HL-60 (cell line): Measurements from ENCODE around the gene SHROOM4.

Source experiments
- DNase-seq, 2 experiments: peaks; one replicate each; pipeline ENCODE4 v3.0.0-alpha.2; 2010 to 2020; ENCODE audit warnings: low read depth in 1 of 2, low spot score in 1 of 2
- H3K27ac ChIP-seq: fragments of 250-450 bp; sonication (Bioruptor Pico); replicated peaks from 2 replicates; pipeline ENCODE4 v1.5.1; 2020; ENCODE audit warnings: mild to moderate bottlenecking, moderate library complexity
- H3K27me3 ChIP-seq: fragments of 250-450 bp; sonication (Bioruptor Pico); 2 replicates; pipeline ENCODE4 v1.5.1; 2021; ENCODE audit warnings: mild to moderate bottlenecking, moderate library complexity; ENCODE audit not compliant: insufficient read depth, poor library complexity, severe bottlenecking
- H3K4me3 ChIP-seq: replicated peaks from 2 replicates; pipeline ENCODE4 v1.5.1; 2011; ENCODE audit warnings: mild to moderate bottlenecking, control low read depth, low read length; ENCODE audit not compliant: insufficient read depth
- CTCF ChIP-seq: IDR thresholded peaks from one replicate; pipeline ENCODE4 v1.5.1; 2011; ENCODE audit warnings: low read length, control low read depth, inconsistent platforms; ENCODE audit not compliant: insufficient read depth
- GABPA ChIP-seq: IDR thresholded peaks from 2 replicates; pipeline ENCODE4 v1.6.1; 2012; ENCODE audit warnings: low read depth
- POLR2AphosphoS5 ChIP-seq: IDR thresholded peaks from 2 replicates; pipeline ENCODE4 v1.6.1; 2012; ENCODE audit warnings: low read depth
- REST ChIP-seq: IDR thresholded peaks from 2 replicates; pipeline ENCODE4 v1.6.1; 2012; ENCODE audit warnings: low read depth; ENCODE audit not compliant: insufficient replicate concordance
- SPI1 ChIP-seq: IDR thresholded peaks from 2 replicates; pipeline ENCODE4 v1.6.1; 2012; ENCODE audit warnings: low read depth, mild to moderate bottlenecking, borderline replicate concordance

The SHROOM4 gene

GRCh38 chrX:50635162-50635561 lies 178.8 kb downstream of the SHROOM4 start:
- no peak for TF ChIP-seq POLR2AphosphoS5
- TF ChIP-seq REST, result no peak
- TF ChIP-seq SPI1, result no peak
- no peak for TF ChIP-seq CTCF
- TF ChIP-seq GABPA, result no peak
- Histone ChIP-seq H3K27me3 (no peaks in the 10 kb centered on the region), H3K4me3 (no peak overlapping the region), H3K27ac (no peak overlapping the region)
- DNase-seq, result no peak

- no peak overlapping the region for H3K27ac ChIP-seq
- no peak overlapping the region for H3K4me3 ChIP-seq
- no peak for DNase-seq
- no peaks in the 10 kb centered on the region for H3K27me3 ChIP-seq
- no peak for TF ChIP-seq SPI1
- no peak for TF ChIP-seq GABPA
- no peak for TF ChIP-seq REST
- no peak for TF ChIP-seq CTCF
- TF ChIP-seq POLR2AphosphoS5, result no peak
Measured at GRCh38 chrX:50629774-50630173, 184.2 kb downstream of the SHROOM4 start.

- no peaks in the 10 kb centered on the region for H3K27me3 ChIP-seq
- H3K4me3 ChIP-seq, result no peak overlapping the region
- TF ChIP-seq REST, result no peak
- TF ChIP-seq POLR2AphosphoS5, result no peak
- no peak overlapping the region for H3K27ac ChIP-seq
- DNase-seq, result no peak
Measured at GRCh38 chrX:50627696-50628095, 186.3 kb downstream of the SHROOM4 start.

GRCh38 chrX:50626432-50626831 lies 187.6 kb downstream of the SHROOM4 start:
- no peak for DNase-seq
- Histone ChIP-seq H3K27me3 (no peaks in the 10 kb centered on the region), H3K4me3 (no peak overlapping the region), H3K27ac (no peak overlapping the region)
- TF ChIP-seq POLR2AphosphoS5 (no peak), GABPA (no peak), CTCF (no peak), SPI1 (no peak), REST (no peak)
